HS-5 (cell line): Measurements from ENCODE around the gene RASAL2.

Source experiments
- DNase-seq: peaks from one replicate; pipeline ENCODE4 v3.0.0-alpha.2; 2012; ENCODE audit warnings: low read depth

The RASAL2 gene

DNA sequence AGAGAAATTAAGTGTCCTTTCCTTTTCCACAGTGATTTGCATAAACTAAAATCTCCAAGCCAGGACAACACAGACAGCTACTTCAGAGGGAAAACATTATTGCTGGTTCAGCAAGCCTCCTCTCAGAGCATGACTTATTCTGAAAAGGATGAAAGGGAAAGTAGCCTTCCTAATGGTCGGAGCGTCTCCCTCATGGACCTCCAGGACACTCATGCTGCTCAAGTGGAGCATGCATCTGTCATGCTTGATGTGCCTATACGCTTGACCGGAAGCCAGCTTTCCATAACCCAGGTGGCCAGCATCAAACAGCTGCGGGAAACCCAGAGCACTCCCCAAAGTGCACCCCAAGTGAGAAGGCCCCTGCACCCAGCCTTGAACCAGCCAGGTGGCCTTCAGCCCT is 363.7 kb downstream of the RASAL2 start:
- no peak for DNase-seq

DNA sequence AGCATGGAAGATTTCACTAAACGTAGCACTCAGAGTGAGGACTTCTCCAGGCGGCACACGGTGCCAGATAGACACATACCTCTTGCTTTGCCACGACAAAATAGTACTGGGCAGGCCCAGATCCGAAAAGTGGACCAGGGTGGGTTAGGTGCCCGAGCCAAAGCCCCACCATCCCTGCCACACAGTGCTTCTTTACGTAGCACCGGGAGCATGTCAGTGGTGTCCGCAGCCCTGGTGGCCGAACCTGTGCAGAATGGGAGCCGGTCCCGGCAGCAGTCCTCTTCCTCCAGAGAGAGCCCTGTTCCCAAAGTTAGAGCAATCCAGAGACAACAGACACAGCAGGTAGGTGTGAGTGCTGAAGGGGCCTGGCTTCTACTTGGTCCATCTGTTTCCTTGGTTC is 364.3 kb downstream of the RASAL2 start:
- DNase-seq: no peak

DNA sequence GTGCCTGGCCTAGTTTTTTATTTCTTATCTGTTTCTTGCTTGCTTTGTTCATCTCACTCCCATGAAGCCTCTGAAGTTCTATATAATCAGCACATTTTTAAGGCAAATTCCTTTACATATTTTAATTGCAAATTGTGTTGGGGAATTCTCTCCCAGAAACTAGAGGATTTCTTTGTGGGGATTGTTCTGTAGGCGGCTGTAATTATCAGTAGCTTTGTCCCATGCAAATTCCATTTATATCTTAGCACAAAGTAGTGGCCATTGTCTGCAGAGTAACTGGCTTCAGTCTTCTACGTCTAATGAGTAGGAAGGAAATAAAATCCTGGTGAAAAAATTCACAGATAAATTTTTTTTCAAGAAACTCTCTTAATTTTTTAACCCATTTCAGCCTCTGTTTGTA is 367.2 kb downstream of the RASAL2 start:
- DNase-seq: no peak

DNA sequence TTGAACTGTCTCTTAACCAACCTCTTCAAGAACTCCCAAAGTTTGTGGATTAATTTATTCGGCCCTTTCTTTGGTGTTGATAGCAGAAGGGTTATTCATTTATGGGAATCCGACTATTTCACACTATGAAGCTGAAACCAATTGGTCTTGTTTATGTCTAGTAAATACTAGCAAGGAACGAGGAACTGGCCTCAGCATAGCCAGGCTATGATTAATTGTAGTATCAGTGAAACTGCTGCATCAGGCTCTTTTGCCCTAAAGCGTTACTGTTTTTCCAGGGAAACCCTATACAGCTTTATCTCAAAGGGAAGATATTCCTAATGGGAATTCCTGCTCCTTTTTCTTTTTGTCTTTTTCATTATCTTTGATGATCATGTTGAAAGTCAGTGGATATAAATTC is 367.8 kb downstream of the RASAL2 start:
- no peak for DNase-seq

DNA sequence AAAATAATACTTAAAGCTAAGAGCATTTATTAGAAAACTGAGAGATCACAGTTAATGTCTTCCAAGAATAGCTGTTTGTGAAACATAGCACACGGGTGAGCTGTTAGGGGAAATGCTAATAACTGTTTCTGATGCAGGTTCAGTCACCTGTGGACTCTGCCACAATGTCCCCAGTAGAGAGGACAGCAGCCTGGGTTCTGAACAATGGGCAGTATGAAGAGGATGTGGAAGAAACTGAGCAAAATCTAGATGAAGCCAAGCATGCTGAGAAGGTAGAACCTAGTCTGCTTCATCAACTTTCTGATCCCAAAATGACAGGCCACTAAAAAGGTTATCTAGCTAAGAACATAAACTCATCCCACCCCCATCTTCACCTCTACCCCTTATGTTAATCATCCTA is 370.2 kb downstream of the RASAL2 start:
- no peak for DNase-seq

DNA sequence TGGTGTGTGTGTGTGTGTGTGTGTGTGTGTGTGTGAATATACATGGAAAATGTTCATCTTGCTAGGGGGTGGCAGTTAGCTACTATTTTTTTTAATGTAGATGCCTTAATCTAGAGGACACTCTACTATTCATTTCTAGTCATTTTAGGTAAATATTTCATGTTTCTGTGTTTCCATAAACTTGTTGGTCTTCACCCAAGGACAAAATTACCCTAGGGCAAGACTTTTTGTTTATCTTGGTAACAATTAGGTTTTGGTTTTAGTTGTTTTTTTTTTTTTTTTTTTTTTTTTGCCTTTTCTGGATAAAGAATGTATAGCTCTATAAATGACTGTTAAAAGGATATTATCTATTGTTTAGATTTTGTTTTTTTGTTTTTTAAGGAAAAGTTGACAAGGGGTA is 370.7 kb downstream of the RASAL2 start:
- no peak for DNase-seq

DNA sequence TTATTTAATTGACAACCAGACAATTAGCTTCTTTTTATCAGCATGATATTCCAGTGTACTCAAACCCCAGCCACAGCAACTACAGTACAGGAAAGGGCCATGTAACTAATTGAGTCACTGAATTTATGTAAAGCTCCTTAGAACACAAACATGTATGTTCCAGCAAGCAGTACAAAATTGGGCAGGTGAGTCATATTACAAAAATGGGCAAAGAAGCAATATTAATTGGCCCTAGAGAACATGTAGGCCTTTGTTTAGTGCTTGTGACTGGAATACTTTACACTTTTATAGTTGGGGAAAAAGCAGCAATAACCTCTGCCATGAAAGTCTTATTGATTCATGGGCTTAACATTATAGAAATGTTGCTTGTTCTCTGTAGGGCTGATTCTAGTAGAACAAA is 371.1 kb downstream of the RASAL2 start:
- peak; percentile 26 for DNase-seq

DNA sequence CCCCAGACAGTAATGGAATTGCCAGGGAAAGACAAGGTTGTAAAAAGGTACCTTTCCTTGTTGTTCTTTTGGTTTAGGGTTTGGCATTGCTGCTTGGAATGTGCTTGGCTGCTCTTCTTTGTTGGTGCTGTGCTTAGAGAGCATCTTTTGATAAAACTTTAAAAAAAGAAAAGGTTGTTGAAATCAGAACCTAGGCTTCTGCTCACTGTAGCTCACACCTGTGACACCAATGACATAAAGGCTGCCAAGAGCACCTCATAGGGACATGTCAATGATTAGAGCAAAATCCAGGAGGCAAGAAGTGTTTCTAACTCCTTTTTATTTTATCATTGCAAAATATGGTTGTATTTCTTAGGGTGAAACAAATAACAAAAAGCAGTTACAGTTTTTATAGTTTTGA is 373.9 kb downstream of the RASAL2 start:
- no peak for DNase-seq

DNA sequence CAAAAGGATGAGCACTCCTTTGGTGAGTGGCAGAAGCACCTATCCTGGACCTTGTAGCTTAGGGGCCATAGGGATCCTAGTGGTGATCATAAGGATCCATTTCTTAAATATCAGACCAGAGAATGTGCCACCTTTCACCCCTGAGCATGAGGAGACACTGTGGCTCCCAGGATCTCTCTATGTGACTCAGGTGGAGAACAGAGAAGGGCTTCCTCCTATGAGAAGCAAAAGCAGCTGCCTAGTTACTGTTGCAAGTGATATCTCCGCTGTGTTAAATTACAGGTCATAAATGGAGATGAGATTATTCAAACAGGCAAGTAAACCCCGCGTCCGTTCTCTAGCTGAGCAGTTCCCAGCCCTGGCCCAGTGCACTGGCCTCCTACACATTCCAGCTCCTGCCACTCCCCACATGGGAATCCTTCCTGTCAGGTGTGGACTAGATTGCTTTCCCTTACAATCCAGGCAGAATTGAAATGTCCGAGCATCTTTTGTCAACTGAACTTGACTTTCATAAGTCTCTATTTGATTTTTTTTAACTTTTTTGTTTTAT is 376.6 kb downstream of the RASAL2 start:
- no peak for DNase-seq

DNA sequence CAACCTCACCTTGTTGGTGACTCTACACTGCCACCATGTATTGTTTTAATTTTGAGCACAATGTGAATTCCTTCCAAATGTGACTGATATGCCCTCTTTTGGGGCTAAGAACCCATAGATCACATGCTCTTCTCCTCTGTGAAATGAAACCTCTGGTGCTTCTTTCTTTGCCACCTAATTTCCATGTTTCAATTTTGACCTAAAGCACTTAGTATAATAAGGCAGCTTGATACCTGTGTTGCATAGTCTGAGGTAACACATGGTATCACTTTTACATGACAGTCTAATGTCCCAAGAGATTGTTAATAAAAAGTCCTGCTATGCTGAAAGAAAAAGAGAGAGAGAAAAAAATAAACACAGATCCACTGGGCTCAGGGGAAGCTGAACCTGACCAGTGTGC is 378.6 kb downstream of the RASAL2 start:
- no peak for DNase-seq

DNA sequence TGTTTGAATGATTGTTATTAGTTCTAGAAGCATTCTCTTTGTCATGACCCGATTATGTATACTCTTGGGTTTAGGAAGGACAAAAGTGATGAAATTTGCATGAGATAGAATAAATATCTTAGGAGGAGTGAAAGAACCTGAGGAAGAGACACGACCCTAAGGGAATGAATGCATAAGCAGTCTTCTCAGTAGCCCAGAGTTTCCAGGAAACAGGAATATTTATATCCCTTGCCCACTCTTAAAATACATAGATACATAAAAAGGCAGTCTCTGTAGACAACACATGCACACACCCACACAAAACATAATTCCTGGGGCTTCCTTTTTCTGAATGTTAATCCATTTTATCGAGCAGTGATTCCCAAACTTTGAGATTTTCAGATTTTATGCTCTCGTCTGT is 383.5 kb downstream of the RASAL2 start:
- DNase-seq: no peak

DNA sequence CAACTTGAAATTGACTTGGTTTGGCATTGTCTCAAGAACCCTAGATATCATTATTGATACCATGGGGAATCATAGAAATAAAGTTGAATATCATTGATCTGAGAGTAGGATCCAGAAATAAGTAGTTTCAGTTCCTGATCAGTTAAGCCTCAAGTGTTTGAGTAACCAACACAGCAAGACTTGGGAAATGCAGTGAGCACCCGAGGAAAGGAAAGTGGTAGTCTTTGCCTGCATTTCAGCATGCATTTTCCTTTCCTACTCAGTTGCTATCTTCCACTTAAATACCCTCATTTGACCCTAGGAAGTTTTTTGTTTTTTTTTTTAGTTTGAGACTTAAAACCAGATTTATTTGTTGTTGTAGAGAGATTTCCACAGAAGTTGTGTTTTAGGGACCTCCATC is 383.9 kb downstream of the RASAL2 start:
- no peak for DNase-seq

DNA sequence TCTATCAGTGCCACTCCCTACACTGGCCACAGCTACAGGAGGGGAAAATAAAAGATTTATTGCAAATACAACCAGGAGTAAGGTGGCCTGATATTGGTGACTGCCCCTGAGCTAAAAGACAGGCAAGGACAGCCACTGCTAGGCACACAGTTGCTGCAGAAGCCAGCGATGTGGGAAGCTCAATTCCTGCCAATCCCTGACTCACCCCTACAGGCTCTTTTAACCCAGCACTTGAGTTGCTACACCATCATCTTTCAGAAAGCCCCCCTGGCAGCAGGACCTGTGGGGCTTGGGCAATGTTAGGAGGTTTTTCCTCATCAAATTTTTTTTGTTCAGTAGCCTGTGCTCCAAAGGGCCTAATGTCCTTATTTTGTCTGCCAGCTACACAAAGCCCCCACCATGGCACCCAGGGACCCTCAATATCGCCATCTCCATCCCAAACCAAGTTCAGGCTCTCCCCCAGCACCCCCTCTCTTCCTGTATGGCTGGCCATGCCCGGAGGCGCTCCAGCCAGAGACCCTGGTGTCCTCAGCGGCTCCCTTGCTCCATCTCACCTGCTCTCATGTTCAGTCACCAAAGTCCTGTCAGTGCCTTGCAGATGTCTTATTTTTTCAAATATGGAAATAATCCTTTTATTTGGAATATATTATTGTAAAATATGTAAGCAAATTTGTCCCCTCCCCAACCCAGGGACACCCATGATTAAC is 389.5 kb downstream of the RASAL2 start:
- no peak for DNase-seq

DNA sequence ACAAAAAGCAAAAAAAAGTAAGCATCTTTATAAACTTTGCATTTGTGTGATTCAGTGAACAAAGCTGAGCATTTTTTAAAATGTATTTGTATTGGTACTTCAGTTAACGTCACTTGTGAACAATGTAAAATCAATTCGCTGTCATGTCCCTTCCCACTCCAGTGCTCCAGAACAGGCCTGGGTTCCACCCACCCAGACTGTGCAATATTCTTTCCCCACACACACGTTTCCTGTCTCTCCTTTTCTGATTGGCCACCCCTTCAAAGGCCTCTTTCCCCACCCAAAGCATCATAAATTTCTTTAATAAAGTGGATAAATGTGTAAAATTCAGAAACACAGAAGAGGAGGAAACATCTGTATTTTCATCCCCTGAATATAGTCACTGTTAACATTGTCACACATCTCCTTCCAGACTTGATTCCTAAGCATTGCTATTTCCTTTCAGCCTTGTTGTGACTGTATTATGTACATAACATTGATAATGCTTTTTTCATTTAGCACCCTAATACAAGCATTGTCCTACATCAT is 390.9 kb downstream of the RASAL2 start:
- no peak for DNase-seq

DNA sequence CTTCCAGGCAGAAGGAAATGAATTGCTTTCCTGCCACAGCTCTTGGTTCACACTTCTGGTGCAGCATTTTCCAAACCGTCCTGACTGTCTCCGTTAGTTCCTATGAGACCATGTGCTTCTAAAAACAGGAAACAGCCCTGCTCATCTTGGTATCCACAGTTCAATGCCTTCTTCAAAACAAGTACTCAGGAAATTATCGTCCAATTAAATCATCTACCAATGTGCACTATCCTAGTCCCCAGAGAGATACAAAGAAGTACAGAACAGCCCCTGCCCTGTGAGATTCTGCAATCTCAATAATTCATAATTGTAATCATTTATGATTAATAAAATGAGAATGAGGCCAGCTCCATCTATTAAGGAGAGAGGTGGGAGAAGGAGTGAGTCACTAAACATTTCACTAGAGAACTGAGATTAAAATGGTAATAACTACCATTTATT is 391.7 kb downstream of the RASAL2 start:
- no peak for DNase-seq

DNA sequence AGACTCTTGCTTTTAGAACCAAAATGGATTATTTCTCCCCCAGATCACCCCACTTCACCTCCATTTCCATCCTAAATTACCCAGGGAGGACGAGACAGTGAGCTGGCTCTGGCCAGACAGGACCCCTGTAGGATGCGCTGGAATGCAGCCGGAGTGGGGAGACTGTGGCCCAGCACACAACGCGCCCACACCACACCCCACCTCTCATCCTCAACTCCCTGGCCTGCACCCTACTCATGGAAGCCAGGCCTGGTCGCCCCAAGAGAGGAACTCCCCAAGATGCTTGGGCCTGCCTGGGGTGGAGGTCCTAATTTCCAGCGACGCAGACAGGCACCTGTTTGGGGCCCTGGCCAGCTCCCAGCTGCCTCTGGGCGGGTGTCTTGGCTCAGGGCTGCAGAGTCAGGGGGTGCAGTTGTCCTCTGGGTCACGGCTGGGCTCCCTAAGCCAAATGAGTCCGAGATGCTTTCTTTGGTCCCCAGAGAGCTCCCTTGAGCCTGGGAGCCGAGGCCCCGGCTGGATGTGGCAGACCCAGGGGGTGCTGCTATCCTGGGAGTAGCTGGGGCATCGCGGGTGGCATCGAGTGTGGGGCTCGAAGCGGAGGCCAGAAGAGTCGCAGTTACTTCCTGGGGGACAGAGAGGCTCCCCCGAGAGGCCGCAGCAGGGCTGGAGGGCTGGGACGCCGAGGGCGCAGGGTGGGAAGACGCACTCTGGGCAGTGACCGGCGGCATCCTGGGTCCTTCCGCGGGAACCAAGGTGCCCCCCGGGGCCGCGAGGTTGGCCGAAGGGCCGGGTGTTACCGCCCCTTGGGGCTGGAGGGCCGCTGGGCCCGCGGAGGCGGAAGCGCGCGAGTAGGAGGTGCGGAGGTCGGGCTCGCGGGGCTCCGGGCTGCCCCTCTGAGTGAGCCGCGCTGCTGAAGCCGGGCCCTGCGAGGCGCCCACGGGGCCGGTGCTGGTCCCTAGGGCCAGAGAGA is 392.5 kb downstream of the RASAL2 start:
- DNase-seq: no peak

DNA sequence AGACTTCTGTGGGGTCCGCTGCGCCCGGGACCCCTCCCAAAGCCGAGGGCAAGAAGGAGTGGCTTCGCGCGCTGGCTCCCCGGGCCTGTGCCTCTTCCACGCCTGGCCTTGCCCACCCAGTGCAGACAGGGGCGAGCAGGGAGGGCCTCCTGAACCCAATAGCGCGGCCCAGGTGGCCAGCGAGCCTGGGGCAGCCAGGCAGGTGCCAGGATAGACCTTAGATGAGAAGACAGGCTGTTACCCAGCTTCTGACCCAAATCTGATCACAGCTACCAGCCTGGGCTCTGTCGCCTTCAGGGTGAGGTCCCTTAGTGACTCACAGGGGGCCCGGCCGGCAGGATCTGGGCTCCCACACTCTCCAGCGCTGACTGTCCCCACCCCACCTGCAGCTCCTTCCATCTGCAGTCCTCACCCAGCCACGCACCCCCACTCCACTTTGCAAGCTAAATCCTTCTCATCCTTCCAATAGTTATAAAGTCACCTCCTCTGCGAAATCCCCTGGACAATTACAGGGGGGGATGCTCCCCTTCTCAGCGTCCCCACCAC is 393.2 kb downstream of the RASAL2 start:
- no peak for DNase-seq

DNA sequence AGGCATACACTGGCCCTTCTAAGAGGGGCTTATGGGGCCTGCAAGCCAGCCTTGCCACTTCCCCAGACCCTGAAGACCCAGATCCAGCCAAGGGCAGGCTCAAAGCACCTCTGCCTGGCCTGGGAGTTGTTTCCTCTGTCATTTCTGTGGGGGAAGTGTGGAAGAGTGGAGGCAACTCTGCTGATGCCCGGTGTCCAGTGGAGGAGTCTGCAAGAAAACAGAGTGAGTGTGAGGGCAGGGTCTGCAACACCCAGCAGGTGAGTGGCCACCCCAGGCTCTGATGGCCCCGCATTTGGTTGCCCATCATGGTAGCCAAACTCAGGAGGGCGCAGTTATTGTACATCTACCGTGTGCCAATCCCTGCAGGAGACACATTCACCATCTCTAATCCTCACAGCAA is 394.5 kb downstream of the RASAL2 start:
- DNase-seq: no peak

DNA sequence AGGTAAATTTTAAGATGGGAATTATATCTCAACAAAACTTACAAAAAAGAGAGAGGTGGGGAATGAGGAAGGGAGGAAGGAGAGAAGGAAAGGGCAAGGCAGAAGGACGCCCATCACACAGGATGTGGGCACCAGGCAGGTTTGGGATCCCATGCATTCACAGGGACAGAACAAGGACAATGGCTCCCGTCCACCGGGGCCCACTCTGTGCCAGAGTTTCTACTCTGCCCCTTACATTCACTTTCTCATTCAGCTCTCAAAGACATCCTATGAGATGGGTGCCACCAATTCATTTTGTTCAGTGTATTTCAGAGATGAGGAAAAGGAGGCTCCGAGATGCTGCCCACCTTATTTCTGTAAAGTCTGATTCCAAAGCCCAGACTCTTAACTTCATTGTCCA is 395.5 kb downstream of the RASAL2 start:
- DNase-seq: no peak

DNA sequence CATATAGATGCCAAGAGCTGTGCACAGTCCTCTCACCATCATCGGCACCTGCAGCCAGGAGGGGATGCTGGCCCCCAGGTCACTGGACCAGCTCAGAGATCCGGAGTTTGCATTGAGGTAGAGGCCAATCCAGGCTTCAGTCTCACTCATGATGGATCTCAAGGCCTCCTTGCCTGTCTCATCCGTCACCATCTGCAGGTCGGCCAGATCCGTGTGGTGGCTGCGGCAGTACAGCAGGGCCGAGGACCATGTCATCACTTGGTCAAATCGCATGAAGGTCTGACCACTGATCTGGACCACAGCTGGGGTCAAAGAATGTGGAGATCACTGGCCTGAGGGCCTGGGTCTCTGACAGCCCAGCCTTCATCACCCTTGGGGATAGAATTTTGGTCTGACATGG is 396.2 kb downstream of the RASAL2 start:
- DNase-seq: no peak

DNA sequence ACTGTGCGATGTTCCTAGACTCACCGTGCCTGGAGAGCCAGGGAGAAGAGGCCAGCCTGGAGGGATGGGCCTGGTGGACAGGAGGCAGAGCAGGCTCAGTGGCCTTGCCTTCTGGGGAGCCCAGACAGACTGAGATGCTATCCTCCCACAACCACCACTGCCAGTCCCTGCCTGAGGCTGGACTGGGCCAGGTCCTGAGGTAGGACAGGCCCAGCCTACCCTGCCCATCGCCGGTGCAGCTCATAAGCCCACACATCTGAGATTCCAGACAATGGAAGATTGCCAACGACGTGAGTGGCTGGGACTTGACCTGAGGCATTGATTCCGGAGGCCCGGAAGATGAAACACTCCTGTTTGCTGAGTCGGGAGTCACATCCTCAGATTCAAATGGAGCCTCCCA is 397.1 kb downstream of the RASAL2 start:
- no peak for DNase-seq

DNA sequence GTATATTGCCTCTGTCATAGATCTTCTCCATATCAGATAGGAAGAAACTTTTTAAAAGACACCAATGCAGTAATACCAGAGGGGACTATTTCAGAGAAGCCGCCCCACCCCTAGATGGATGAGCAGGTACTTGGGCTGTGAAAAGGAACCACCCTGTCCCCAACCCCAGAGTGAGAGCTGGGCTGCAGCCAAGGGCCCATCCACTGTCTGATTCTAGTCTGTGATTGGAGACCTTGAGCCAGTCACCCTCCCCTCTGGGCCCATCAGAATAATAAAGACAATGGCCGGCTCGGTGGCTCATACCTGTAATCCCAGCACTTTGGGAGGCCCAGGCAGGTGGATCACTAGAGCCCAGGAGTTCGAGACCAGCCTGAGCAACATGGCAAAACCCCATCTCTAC is 397.8 kb downstream of the RASAL2 start:
- no peak for DNase-seq

DNA sequence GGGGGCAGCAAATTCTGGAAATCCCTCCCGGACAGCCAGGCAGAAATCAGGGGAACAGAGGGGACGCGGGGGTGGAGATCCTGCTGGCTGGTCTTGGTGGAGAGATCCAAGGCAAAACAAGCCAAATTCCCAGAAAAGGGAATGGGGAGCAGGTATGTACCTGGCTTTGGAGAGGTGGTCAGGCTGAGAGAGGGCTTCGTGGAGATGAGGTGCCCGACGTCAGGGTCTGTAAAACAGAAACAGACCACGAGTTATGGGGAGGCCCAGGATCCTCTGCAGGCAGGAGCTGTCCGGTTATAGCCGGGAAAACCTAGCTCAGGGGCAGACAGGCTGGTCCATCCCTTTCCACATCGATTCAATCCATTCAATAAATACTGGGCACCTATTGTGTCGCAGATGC is 398.4 kb downstream of the RASAL2 start:
- DNase-seq: no peak
